Measurements from ENCODE around the gene SV2C.

DNA sequence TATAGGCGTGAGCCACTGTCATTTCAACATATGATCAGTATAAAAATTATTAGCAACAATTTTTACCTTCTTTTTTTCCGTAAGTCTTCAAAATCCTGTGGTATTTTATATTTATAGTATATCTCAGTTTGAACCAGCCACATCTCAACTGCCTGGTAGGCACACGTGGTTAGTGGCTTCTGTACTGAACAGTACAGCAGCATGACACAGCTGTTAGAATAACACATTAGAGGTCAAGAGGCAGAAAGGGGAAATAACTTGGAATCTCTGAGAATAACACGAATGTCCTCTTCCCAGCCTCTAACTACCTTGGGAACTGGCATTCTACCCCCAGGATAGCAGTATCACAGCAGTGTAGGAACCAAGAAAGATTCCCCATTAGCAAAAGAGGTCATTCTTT, 211.4 kb downstream of the SV2C start:
- TF ChIP-seq CTCF (IDR thresholded peaks at IDR 0.05; ENCODE audit: low read depth, low read length) = no peak
- no peak for TF ChIP-seq EZH2phosphoT487 (IDR thresholded peaks at IDR 0.05; ENCODE audit: low read depth)
